Activated B cell treated with CpG ODN at 0.5 μM for 24 hours (primary cell): Measurements from ENCODE around the gene TCF23. TPM values are rescaled to one million over a fixed set of nuclear protein-coding genes. Genes with fewer than 3 reads are reported as not detected.

Experiments
- ATAC-seq: fragments of 200-7000 bp; cut with Tn5 transposase; one replicate; pipeline ENCODE4 v1.10.0; 2021; ENCODE audit warnings: low read depth, mild to moderate bottlenecking, moderate library complexity
- CTCF ChIA-PET: fragments of 350-600 bp; sonication (Branson Sonifier 250); formaldehyde crosslinking; loops from one replicate; lab custom pipeline; 2021; ENCODE audit warnings: antibody characterized with exemption; lab: Charles Lee
- POLR2A ChIA-PET: fragments of 350-600 bp; sonication (Branson Sonifier 250); formaldehyde crosslinking; loops from one replicate; lab custom pipeline; 2021; ENCODE audit warnings: antibody characterized with exemption; lab: Charles Lee
- DNase-seq: peaks from one replicate; pipeline ENCODE4 v3.0.0; 2022
- H3K27ac Mint-ChIP-seq: one replicate; pipeline ENCODE4 v1.8.0; 2020; ENCODE audit warnings: mixed read lengths
- H3K27me3 Mint-ChIP-seq: one replicate; pipeline ENCODE4 v1.8.0; 2021; ENCODE audit warnings: mixed read lengths
- H3K36me3 Mint-ChIP-seq: one replicate; pipeline ENCODE4 v1.8.0; 2021; ENCODE audit warnings: low read depth, mixed read lengths
- H3K4me1 Mint-ChIP-seq: one replicate; pipeline ENCODE4 v1.8.0; 2021; ENCODE audit warnings: mixed read lengths
- H3K4me3 Mint-ChIP-seq: one replicate; pipeline ENCODE4 v1.8.0; 2020; ENCODE audit warnings: mild to moderate bottlenecking, mixed read lengths
- H3K9me3 Mint-ChIP-seq: one replicate; pipeline ENCODE4 v1.8.0; 2020; ENCODE audit warnings: mixed read lengths
- CTCF ChIP-seq: fragments of 200-600 bp; IDR thresholded peaks from one replicate; pipeline ENCODE4 v1.8.0; 2022; ENCODE audit warnings: antibody characterized with exemption, mild to moderate bottlenecking
- intact Hi-C: fragments of 100-400 bp; cut with micrococcal nuclease; formaldehyde crosslinking; loops from one replicate; pipeline ENCODE4 v1.15.1; 2024
- total RNA-seq: library from RNA; stranded (reverse); gene quantifications from 2 replicates; pipeline ENCODE4 v1.2.3, GENCODE V29; 2022

TCF23 gene
- total RNA-seq, 1 donor from 2014 or later = 0.07 TPM

DNA sequence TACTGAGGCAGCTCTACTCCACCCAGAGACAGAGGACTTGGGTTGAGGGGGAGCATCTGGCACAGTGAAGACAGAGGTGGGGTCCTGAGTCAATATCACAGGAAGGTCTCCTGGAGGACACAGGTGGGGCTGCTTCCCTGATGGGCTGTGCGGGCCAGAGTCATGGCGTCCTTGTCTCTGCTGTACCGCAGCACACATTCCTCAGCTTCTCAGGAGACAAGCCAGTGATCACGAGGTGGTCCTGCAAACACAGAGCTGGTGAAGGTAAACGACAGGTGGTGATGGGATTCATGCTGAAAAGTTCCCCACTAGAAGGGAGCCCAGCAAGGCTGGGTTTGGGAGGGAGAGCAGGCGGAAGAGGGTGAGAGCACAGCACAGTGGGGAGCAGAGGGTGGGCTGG is 9.7 kb downstream of the TCF23 start:
- no peak for ATAC-seq
- Mint-ChIP-seq H3K9me3 (no peaks in the 10 kb centered on the region), H3K4me1 (peaks cover 9% of the 10 kb centered on the region), H3K27ac (no peak overlapping the region), H3K36me3 (no peaks in the 10 kb centered on the region), H3K27me3 (peaks cover 9% of the 10 kb centered on the region), H3K4me3 (no peak overlapping the region)
- intact Hi-C loops = no loop called here
- DNase-seq = no peak
- TF ChIP-seq CTCF = no peak
- CTCF ChIA-PET = no interaction called here
- POLR2A ChIA-PET = no interaction called here

DNA sequence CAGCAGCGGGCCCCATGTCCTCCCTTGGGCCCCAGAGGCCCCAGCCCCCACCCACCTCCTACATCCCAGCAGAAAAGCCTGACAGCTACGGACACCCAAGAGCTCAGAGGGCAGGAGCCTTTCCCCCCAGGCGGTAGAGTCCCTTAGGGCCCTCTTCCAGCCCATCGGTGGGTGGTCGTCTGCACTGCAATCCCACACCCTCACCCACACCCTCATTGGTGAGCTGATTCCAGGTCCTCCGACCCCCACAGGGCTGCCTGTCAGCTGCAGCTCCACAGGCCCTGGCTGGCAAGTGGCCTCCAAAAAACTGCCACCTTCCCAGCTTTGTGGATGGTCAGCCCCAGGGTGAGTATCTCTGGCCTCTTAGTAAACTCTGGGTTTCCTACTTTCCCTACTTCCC is 10.5 kb downstream of the TCF23 start:
- H3K9me3 Mint-ChIP-seq = no peaks in the 10 kb centered on the region
- no peak overlapping the region for H3K27ac Mint-ChIP-seq
- H3K4me3 Mint-ChIP-seq = no peak overlapping the region
- CTCF ChIA-PET = no interaction called here
- POLR2A ChIA-PET = no interaction called here
- H3K36me3 Mint-ChIP-seq = no peaks in the 10 kb centered on the region
- TF ChIP-seq CTCF = no peak
- no peak for DNase-seq
- peaks cover 6% of the 10 kb centered on the region for H3K27me3 Mint-ChIP-seq
- peaks cover 15% of the 10 kb centered on the region for H3K4me1 Mint-ChIP-seq
- intact Hi-C loops = no loop called here
- no peak for ATAC-seq

DNA sequence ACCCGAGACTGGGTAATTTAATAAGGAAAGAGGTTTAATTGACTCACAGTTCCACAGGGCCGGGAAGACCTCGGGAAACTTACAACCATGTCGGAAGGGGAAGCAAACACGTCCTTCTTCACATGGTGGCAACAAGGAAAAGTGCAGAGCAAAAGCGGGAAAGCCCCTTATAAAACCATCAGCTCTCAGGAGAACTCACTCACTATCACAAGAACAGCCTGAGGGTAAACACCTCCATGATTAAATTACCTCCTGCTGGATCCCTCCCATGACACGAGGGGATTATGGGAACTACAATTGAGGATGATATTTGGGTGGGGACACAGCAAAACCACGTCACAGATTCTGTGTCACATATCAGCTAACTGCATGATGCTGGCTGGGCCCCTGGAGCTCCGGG is 11.4 kb downstream of the TCF23 start:
- Mint-ChIP-seq H3K4me1 (peaks cover 24% of the 10 kb centered on the region), H3K27ac (no peak overlapping the region), H3K4me3 (no peak overlapping the region), H3K9me3 (no peaks in the 10 kb centered on the region), H3K36me3 (no peaks in the 10 kb centered on the region), H3K27me3 (peaks cover 2% of the 10 kb centered on the region)
- ChIA-PET CTCF (interaction anchor here (1.3 kb wide), 1 partner anchor 9 kb away, joined by 3 read pairs; no protein-coding TSS in a partner anchor), POLR2A (interaction anchor here (0.5 kb wide), 1 partner anchor 187 kb away, joined by 5 read pairs; no protein-coding TSS in a partner anchor)
- intact Hi-C loops = no loop called here
- TF ChIP-seq CTCF = no peak
- no peak for DNase-seq
- no peak for ATAC-seq

- no peak for ATAC-seq
- H3K36me3 Mint-ChIP-seq = no peaks in the 10 kb centered on the region
- H3K4me3 Mint-ChIP-seq = no peak overlapping the region
- ChIA-PET POLR2A (interaction anchor here (0.7 kb wide), 1 partner anchor 138 kb away, joined by 6 read pairs; no protein-coding TSS in a partner anchor), CTCF (no interaction called here)
- no peak for DNase-seq
- intact Hi-C loops = no loop called here
- peaks cover 2% of the 10 kb centered on the region for H3K27me3 Mint-ChIP-seq
- H3K27ac Mint-ChIP-seq = peak overlapping the region; percentile 35
- H3K9me3 Mint-ChIP-seq = no peaks in the 10 kb centered on the region
- no peak for TF ChIP-seq CTCF
- peaks cover 28% of the 10 kb centered on the region for H3K4me1 Mint-ChIP-seq
Measured at GRCh38 chr2:27162151-27163121, 13.6 kb downstream of the TCF23 start.

- ChIA-PET POLR2A (interaction anchor here (0.6 to 0.7 kb wide), 2 partner anchors 32 to 34 kb away, joined by 3 read pairs; no protein-coding TSS in a partner anchor), CTCF (no interaction called here)
- ATAC-seq (peak; percentile 31), DNase-seq (no peak)
- peaks cover 32% of the 10 kb centered on the region for H3K4me1 Mint-ChIP-seq
- no peaks in the 10 kb centered on the region for H3K36me3 Mint-ChIP-seq
- peak overlapping the region; percentile 14 for H3K27ac Mint-ChIP-seq
- intact Hi-C loops = no loop called here
- H3K27me3 Mint-ChIP-seq = no peaks in the 10 kb centered on the region
- no peaks in the 10 kb centered on the region for H3K9me3 Mint-ChIP-seq
- H3K4me3 Mint-ChIP-seq = no peak overlapping the region
- no peak for TF ChIP-seq CTCF
Measured at GRCh38 chr2:27164960-27165763, 16.4 kb downstream of the TCF23 start.
